NOMO-1 (cell line): Measurements from ENCODE around the gene CYB5A.

Source experiments
- DNase-seq, 2 experiments: peaks; one replicate each; lab custom pipeline; 2025; ENCODE audit not compliant: unreplicated experiment in 2 of 2; lab: John Stamatoyannopoulos, UW

Gene CYB5A

DNA sequence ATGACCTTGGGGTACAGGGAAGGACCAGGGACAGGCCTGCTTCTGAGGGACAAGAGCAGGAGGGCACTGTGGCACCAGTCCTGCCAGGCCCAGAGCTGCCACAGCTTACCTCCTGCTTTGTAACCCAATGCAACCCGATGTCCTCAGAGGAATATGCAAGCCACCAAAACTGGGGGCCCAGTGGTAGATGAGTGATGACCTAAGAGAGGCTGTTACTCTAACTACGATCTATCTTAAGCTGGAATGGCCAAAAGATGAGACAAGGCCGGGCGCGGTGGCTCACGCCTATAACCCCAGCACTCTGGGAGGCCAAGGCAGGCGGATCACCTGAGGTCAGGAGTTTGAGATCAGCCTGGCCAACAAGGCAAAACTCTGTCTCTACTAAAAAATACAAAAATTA, 12.8 kb downstream of the CYB5A start:
- no peak for DNase-seq

DNA sequence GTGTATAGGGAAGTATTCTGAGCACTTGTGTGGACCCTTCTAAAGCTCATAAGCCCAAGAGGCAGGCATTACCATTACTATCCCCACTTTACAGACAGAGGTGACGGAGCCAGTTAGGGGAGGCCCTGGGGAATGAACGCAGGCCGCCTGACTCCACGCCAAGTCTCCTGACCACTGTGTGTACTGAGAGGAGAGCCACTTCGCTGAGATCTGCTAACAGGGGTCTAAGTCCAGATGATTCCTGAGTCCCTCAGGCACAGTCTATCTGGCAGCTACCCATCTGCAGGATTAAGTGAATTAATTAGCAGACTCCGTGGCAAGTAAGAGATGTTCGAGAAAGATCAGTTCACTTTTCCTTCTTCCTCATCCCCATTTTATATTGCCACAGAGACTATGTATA, 13.7 kb downstream of the CYB5A start:
- DNase-seq, result no peak

DNA sequence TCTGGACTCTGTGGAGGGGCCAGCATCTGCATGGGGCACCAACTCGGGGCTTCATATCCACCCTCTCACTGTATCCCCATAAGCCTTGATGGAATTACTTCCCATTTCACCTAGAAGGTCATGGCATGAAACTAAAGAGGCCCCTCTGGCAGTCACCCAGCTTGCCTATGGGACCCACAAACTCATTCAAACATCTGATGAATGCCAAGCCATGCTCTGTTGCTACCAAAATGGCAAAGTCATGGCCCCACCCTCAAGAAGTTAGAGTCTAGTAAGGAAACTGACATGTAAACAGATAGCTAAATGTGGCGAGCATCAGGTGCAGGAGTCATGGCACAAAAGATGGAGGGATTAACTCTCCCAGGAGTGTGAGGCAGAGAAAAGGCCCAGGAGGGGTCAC, 14.5 kb downstream of the CYB5A start:
- no peak for DNase-seq

DNA sequence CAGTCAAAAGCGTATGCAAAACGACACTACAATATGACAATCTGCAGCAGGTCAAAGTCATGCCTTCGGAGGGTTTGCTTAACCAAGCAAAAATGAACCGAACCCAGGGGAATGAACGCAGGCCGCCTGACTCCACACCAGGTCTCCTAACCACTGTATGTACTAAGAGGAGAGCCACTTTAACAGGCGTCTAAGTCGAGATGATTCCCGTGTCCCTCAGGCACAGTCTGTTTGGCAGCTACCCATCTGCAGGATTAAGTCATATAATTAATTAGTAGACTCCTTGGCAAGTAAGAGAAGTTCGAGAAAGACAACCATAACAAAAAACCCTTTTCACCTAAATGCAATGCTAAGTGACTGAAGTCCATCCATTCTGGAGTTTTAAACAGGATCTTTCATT, 15.2 kb downstream of the CYB5A start:
- no peak for DNase-seq

GRCh38 chr18:74275736-74276135, 16.0 kb downstream of the CYB5A start:
- no peak for DNase-seq

- no peak for DNase-seq
Measured at GRCh38 chr18:74274700-74275099, 17.1 kb downstream of the CYB5A start.

DNA sequence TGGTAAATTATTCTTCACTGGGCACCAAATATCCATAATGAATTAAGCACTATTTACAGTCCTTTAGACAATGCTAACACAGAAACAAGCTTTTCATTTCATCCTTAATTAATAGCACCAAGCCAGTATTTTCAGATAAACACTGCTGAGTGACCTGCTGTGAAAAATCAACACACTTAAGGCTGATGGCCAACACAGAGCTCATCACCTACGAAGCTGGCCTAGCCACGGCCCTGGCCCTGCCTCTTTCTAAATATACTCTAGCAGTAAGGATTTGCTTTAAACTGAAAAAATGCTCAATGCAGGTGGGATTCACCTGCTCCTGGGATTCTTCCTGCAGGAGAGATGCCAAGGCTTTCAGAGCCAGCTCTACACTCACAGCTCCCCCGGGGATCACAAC, 18.4 kb downstream of the CYB5A start:
- no peak for DNase-seq

DNA sequence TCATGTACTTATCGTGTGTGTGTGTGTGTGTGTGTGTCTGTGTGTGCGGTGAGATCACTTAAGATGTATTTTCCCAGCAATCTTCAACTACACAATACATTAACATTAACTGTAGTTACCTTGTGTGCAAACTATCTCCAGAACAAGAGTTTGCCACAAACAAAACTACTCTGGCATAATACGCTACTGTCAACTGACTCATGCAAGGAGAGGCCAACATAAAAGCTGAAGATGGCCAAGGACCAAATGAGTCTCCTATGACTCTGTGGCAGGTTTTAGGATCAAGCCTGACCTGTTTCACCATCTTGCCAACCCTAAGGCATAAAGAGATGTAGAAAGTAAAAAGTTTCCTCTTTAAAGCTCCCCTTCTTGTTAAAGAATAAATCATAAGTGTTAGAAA, 20.1 kb downstream of the CYB5A start:
- no peak for DNase-seq

DNA sequence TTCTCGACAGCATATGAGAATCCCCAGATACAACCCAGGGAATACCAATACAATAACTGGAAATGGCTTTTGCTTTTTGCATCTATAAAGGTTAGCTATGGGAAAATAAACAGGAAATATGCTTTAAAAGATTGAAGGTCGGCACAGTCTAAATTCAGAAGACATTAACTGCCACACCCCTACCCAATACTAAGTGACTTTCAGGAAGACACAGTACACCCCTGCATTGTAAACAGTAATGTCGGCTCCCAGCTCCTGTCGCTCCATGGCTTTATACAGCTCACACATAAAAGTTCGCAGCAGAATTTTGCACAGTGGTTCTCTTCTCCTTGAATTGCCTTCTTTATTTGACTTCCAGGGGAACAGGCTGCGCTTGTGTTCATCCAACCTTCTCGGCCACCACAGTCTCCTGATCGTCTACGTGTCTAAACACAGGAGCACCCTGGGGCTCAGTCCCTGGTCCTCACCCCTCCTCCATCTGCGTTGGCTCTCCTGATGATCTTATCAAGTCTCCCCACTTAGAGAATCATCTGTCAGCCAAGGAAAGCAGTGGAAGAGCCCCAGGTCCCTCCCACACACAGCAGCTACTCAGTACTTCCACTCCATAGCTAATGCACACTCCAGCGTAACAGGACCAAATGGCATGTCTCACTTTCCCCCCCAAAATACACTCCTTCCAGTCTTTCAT, 22.7 kb downstream of the CYB5A start:
- DNase-seq, result no peak

GRCh38 chr18:74268175-74268574, 23.6 kb downstream of the CYB5A start:
- DNase-seq, result no peak

GRCh38 chr18:74266161-74266560, 25.6 kb downstream of the CYB5A start:
- no peak for DNase-seq

- DNase-seq, result no peak
Measured at GRCh38 chr18:74265546-74266098, 26.1 kb downstream of the CYB5A start.

DNA sequence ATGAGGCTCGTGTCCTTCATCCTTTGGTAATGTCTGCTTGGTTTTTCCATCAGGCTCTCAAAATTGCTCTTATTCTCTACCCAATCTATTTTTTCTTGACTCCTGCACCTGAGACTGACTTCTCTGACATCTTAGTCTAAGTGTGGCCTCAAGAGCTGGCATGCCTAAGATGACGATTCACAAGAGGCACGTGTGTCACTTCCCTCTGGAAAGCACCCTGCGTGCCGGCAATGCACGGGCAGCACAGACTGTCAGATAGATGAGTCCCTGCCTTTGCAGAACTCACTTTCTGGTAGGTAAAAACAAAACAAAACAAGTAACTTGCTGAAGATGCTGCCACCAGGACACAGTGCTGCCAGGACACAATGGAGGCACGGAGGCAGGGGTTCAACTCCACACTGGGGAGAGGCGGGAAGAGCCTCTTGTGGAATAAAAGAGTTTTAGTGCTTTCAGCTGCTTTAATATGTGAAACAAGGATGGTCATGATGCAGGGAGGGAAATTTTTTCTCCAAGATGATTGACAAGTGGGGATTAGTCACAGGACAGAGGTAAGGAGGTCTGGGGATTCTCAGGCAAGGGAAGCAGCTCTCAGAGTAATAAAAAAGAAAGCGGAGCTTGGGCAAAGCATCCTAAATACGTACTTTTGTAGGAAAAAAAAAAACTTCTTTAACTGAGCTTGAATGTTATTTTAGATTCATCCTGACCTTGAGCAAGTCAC, 27.3 kb downstream of the CYB5A start:
- DNase-seq, result no peak

DNA sequence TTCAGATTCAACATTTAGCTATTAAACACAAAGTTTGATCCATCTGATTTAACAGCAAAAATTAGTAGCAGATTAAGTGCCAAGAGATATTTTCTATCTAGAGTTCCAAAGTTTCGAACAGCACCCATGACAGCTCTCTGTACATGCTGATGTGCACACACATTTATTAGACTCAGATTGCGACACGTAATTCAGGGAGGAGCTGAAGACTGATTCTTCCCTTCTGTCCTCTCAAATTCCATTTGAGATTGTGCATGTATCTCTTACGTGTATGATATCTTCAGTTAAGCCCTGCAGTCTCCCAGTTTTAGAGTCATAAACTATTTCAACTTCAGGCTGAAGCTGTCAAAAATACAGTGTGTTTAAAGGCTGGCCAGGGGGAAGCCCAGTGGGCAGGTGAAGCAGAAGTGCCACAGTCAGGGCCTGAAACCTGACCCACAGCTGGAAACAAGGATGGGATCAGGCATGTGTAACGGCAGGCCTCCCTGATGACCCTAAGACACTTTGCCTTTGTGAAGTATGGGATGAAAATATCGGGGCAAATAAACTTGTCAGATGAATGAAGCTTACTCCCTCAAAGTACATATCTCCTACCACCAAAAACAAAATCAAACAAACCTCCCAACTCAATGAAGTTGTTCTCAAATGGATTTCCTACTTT, 30.6 kb downstream of the CYB5A start:
- DNase-seq, result no peak

- no peak for DNase-seq
Measured at GRCh38 chr18:74259347-74259746, 32.4 kb downstream of the CYB5A start.

DNA sequence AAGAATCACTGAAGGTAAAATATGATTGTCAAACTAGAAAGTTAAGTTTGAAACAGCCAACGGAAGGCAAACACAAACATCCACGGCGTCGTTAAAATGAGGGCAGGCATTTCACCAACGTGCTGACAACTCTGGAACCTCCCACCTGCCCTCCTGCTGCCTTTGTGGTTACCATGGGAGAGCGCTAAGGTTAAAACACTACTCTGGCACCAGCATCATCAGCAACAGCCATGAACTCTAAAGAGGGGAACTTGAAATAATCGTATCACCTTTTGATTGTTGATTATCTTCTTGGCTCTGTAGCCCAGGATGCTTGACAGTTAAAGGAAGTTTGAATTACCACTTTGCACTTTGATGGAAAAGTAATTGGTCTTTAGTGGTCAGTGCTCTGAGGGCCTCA, 34.7 kb downstream of the CYB5A start:
- DNase-seq, result no peak

DNA sequence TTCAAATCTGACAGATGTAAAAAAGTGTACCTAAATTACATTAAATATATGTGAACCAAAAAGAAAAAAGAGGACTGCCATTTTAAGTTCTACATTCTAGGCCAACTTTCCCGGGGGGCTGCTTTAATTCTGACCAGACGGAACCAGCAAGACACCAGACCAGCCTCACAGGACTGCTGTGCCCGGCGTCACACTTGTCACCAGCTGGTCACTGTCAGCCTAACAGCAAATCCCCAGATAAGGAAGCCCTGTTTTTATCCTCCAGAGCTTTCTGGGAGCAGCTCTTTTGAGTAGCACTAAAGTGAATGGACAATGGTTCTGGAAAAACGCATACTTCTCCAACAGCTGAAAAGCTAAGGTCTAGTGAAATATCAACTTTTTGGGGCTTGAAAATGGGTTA, 35.6 kb downstream of the CYB5A start:
- no peak for DNase-seq

DNA sequence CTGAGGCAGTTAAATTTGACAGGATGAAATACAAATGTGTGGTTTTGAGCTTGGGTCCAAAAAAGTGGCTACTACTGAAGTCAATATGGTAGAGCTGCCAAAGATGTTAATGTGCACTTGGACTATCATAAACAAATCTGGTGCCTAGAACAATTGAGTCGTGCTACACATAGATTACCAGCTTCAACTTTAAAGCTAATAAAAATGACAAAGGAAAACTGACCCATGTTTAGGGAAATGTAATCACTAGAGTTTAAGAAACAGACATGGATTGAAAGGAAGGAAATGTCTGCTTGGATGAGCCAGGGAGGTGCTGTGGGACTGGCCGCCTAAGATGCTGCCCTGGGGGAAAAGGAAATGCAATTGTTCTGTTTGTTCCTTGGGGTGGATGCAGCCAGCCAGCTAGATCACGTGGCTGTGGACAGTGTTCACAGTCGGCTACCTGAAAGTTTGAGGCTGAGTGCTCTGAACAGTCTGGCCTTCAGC, 36.6 kb downstream of the CYB5A start:
- DNase-seq, result no peak

DNA sequence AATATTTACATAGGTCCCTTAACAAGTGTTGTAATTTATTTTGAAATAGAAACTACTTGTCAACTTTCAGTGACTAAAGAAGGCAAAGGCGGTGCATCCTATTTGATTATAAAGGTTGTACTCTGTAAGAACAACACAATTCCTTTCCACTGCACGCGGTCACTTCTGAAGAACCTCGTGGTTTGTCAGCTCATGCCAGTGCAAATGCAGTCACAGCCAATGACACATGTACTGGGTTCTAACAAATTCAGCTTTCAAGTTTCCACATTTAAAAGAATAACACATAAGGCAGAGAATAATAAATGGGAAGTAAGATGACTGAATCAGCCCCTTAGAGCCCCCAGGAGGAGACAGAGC, 39.7 kb downstream of the CYB5A start:
- DNase-seq, result peak; percentile 27 to 41

GRCh38 chr18:74251297-74252038, 40.3 kb downstream of the CYB5A start:
- peak; percentile 37 to 93 for DNase-seq

DNA sequence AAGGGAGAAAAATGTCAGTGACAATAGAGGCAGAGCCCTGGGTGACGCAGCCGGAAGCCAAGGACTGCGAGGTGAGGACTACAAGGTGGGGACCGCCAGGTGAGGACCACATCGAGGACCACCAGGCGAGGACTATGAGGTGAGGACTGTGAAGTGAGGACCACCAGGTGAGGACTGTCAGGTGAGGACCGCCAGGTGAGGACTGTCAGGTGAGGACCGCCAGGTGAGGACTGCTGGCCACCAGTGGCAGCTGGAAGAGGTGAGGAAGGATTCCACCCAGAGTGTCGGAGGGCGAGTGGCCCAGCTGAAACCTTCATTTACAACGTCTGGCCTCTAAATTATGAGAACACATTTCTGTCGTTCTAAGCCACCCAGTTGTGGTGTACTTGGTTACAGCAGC, 41.6 kb downstream of the CYB5A start:
- no peak for DNase-seq
